Transverse colon (tissue), 4 donors: Measurements from ENCODE around the gene GABRG3.

Experiments
- CTCF ChIP-seq, 5 experiments: fragments of 200-600 bp in 3 of 5; fragments of 450-650 bp in 2 of 5; sonication (generic) in 3 of 5; IDR thresholded peaks; 1 replicate in 2 of 5; 2 replicates in 3 of 5; pipeline ENCODE4 v1.5.1; 2016 to 2017; ENCODE audit warnings: antibody characterized with exemption in 5 of 5, inconsistent platforms in 3 of 5, mild to moderate bottlenecking in 2 of 5, moderate library complexity in 1 of 5
- EP300 ChIP-seq: sonication (generic); formaldehyde crosslinking; IDR thresholded peaks from one replicate; pipeline ENCODE4 v1.6.1; 2017; ENCODE audit warnings: antibody characterized with exemption, low read depth
- POLR2A ChIP-seq: fragments of 450-650 bp; IDR thresholded peaks from one replicate; pipeline ENCODE4 v1.6.1; 2016; ENCODE audit warnings: antibody characterized with exemption, mild to moderate bottlenecking, moderate library complexity
- POLR2AphosphoS5 ChIP-seq, 3 donors: sonication (generic); formaldehyde crosslinking; IDR thresholded peaks; one replicate each; pipeline ENCODE4 v1.6.1; 2016; ENCODE audit warnings: antibody characterized with exemption in 3 of 3

DNA sequence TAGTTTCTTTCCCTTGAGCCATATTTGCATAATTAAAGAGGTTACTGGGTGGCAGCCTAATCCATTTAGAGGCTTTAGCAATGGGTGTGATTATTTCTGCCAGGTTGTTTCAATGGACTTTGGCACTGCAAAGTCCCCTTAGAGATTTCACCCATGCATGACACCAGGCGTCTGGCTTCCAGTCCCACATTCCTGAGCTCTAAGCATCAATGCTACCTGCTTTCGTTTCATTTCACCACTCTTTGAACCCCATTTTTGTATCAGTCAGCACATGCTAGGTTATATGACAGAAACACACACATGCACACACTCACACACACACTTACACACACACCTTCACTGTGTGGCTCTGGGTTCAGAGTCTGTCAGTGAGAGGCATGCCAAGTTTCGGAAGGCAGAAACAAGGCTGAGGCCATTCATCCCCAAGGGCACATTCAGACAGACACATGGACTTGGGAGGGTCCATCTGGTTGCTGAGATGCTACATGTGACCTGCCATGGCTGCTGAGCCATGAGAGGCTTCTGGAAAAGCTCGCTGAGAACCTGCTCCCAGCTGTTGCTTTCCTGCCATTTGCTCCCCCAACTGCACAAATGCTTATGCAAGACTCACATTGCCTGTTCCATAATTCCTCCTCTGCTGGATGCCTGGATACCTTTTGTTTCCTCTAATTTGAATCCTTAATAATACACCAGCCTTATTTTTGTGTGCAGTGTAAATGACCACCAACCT is 354.1 kb downstream of the GABRG3 start:
- TF ChIP-seq EP300 = no peak
- TF ChIP-seq POLR2A = no peak
- no peak for TF ChIP-seq CTCF (IDR thresholded peaks at IDR 0.05)
- no peak for TF ChIP-seq POLR2AphosphoS5 (IDR thresholded peaks at IDR 0.05)
